HL-60 (cell line): Measurements from ENCODE around the gene SYT5.

Source experiments
- POLR2AphosphoS5 ChIP-seq: IDR thresholded peaks from 2 replicates; pipeline ENCODE4 v1.6.1; 2012; ENCODE audit warnings: low read depth
- TF ChIP-seq, protein P1 (sequence below): IDR thresholded peaks from one replicate; pipeline ENCODE4 v1.5.1; 2011; ENCODE audit warnings: low read length, control low read depth, inconsistent platforms; ENCODE audit not compliant: insufficient read depth
- TF ChIP-seq, protein P2 (sequence below): IDR thresholded peaks from 2 replicates; pipeline ENCODE4 v1.6.1; 2012; ENCODE audit warnings: low read depth; ENCODE audit not compliant: insufficient replicate concordance

DNA sequence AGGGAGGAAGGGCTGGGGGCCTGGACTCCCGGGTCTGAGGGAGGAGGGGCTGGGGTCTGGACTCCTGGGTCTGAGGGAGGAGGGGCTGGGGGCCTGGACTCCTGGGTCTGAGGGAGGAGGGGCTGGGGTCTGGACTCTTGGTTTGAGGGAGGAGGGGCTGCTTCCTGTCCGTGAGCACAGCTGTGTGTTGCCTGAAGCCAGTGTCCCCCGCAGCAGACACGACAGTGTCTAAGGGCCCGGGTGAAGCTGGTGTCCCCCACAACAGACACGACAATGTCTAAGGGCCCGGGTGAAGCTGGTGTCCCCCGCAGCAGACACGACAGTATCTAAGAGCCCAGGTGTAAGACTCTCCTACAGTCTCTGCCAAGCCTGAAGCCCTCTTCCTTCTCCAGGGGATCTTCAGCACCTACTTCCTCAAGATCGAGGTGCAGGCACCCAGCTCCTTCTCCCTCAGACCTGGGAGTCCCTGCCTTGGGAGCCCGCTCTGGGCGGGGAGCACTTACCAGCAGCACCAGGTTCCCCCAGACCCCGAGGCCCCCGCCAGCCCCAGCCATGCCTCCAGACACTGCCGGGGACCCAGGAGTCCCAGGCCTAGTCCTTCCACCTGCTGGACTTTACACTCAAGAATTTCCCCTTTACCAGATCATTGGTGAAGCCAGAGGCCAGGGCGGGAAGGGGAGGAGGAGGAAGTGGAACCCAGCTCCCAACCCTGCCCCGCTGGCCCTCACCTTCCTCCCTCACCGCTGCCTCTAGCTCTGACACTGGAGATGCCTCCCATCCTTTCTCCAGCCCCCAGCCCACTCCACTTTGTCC lies 29.0 kb upstream of the SYT5 start, which contains the start of gene PTPRH:
- TF ChIP-seq, protein P1, sequence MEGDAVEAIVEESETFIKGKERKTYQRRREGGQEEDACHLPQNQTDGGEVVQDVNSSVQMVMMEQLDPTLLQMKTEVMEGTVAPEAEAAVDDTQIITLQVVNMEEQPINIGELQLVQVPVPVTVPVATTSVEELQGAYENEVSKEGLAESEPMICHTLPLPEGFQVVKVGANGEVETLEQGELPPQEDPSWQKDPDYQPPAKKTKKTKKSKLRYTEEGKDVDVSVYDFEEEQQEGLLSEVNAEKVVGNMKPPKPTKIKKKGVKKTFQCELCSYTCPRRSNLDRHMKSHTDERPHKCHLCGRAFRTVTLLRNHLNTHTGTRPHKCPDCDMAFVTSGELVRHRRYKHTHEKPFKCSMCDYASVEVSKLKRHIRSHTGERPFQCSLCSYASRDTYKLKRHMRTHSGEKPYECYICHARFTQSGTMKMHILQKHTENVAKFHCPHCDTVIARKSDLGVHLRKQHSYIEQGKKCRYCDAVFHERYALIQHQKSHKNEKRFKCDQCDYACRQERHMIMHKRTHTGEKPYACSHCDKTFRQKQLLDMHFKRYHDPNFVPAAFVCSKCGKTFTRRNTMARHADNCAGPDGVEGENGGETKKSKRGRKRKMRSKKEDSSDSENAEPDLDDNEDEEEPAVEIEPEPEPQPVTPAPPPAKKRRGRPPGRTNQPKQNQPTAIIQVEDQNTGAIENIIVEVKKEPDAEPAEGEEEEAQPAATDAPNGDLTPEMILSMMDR, result no peak
- TF ChIP-seq, protein P2, sequence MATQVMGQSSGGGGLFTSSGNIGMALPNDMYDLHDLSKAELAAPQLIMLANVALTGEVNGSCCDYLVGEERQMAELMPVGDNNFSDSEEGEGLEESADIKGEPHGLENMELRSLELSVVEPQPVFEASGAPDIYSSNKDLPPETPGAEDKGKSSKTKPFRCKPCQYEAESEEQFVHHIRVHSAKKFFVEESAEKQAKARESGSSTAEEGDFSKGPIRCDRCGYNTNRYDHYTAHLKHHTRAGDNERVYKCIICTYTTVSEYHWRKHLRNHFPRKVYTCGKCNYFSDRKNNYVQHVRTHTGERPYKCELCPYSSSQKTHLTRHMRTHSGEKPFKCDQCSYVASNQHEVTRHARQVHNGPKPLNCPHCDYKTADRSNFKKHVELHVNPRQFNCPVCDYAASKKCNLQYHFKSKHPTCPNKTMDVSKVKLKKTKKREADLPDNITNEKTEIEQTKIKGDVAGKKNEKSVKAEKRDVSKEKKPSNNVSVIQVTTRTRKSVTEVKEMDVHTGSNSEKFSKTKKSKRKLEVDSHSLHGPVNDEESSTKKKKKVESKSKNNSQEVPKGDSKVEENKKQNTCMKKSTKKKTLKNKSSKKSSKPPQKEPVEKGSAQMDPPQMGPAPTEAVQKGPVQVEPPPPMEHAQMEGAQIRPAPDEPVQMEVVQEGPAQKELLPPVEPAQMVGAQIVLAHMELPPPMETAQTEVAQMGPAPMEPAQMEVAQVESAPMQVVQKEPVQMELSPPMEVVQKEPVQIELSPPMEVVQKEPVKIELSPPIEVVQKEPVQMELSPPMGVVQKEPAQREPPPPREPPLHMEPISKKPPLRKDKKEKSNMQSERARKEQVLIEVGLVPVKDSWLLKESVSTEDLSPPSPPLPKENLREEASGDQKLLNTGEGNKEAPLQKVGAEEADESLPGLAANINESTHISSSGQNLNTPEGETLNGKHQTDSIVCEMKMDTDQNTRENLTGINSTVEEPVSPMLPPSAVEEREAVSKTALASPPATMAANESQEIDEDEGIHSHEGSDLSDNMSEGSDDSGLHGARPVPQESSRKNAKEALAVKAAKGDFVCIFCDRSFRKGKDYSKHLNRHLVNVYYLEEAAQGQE, result no peak
- TF ChIP-seq POLR2AphosphoS5, result no peak
